Body of pancreas (tissue), 4 donors: Measurements from ENCODE around the gene RGS10.

Experiments used
- POLR2A ChIP-seq, 3 donors: fragments of 450-650 bp; IDR thresholded peaks; one replicate each; pipeline ENCODE4 v1.6.1; 2016; ENCODE audit warnings: antibody characterized with exemption in 3 of 3, mild to moderate bottlenecking in 2 of 3
- TF ChIP-seq, protein P1 (sequence below), 7 experiments: fragments of 450-650 bp in 4 of 7; fragments of 200-600 bp in 3 of 7; sonication (generic) in 3 of 7; IDR thresholded peaks; one replicate each; pipeline ENCODE4 v1.5.1; 2016 to 2019; ENCODE audit warnings: antibody characterized with exemption in 7 of 7

DNA sequence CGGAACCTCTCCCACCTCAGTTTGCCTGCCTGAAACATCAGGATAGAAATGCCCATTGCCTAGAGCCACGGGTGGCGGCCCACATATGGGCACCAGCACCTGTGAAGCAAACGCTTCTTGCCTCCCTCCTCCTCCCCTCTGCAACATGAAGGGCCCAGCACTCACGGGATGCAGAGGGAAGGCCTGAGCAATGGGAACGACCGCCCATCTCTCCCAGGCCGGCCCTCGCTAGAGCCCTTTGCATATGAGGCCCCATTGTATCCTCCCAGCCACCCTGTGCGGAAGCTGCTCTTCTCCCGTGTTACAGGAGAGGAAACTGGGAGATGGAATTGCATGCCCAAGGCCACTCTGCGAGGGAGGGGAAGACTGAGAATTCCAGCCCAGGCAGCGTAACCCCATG lies 88.2 kb downstream of the RGS10 start:
- no peak for TF ChIP-seq POLR2A (IDR thresholded peaks at IDR 0.05)
- TF ChIP-seq, protein P1, sequence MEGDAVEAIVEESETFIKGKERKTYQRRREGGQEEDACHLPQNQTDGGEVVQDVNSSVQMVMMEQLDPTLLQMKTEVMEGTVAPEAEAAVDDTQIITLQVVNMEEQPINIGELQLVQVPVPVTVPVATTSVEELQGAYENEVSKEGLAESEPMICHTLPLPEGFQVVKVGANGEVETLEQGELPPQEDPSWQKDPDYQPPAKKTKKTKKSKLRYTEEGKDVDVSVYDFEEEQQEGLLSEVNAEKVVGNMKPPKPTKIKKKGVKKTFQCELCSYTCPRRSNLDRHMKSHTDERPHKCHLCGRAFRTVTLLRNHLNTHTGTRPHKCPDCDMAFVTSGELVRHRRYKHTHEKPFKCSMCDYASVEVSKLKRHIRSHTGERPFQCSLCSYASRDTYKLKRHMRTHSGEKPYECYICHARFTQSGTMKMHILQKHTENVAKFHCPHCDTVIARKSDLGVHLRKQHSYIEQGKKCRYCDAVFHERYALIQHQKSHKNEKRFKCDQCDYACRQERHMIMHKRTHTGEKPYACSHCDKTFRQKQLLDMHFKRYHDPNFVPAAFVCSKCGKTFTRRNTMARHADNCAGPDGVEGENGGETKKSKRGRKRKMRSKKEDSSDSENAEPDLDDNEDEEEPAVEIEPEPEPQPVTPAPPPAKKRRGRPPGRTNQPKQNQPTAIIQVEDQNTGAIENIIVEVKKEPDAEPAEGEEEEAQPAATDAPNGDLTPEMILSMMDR (IDR thresholded peaks at IDR 0.05), result no peak
